Measurements from ENCODE around the gene CACNA2D1. TPM values are rescaled to one million over a fixed set of nuclear protein-coding genes. Genes with fewer than 3 reads are reported as not detected.

CACNA2D1 gene
- total RNA-seq, 4 donors from 2014 or later, result 30.6 to 60.0 (median 45.7) TPM

GRCh38 chr7:82275342-82275741, 168.2 kb downstream of the CACNA2D1 start:
- WGBS, result 77% methylated on average over 3 of the region's 3 CpGs
- no peaks in the 10 kb centered on the region for H3K36me3 ChIP-seq
- no peaks in the 10 kb centered on the region for H3K9me3 ChIP-seq
- no peak overlapping the region for H3K4me3 ChIP-seq
- TF ChIP-seq POLR2AphosphoS5 (IDR thresholded peaks at IDR 0.05), result no peak
- TF ChIP-seq CTCF (IDR thresholded peaks at IDR 0.05), result no peak
- TF ChIP-seq POLR2A (IDR thresholded peaks at IDR 0.05; ENCODE audit: low read depth), result no peak
- no peak for TF ChIP-seq EP300 (IDR thresholded peaks at IDR 0.05)
- H3K27ac ChIP-seq (replicated peaks in 1 of 4), result no peak overlapping the region
- H3K4me1 ChIP-seq, result no peaks in the 10 kb centered on the region
- no peak for DNase-seq (ENCODE audit: extremely low spot score)
- no peaks in the 10 kb centered on the region for H3K27me3 ChIP-seq
- intact Hi-C loops (cut with DNase I), result no loop called here

GRCh38 chr7:82274681-82275080, 168.9 kb downstream of the CACNA2D1 start:
- H3K4me1 ChIP-seq, result no peaks in the 10 kb centered on the region
- intact Hi-C loops (cut with DNase I), result no loop called here
- H3K36me3 ChIP-seq, result no peaks in the 10 kb centered on the region
- no peak overlapping the region for H3K27ac ChIP-seq (replicated peaks in 1 of 4)
- no peaks in the 10 kb centered on the region for H3K27me3 ChIP-seq
- no peak overlapping the region for H3K4me3 ChIP-seq
- DNase-seq (ENCODE audit: extremely low spot score), result no peak
- H3K9me3 ChIP-seq, result no peaks in the 10 kb centered on the region
- TF ChIP-seq EP300 (IDR thresholded peaks at IDR 0.05) (no peak), CTCF (IDR thresholded peaks at IDR 0.05) (no peak), POLR2A (IDR thresholded peaks at IDR 0.05; ENCODE audit: low read depth) (no peak), POLR2AphosphoS5 (IDR thresholded peaks at IDR 0.05) (no peak)

- H3K27me3 ChIP-seq, result no peaks in the 10 kb centered on the region
- no peaks in the 10 kb centered on the region for H3K4me1 ChIP-seq
- no peaks in the 10 kb centered on the region for H3K36me3 ChIP-seq
- no peak overlapping the region for H3K4me3 ChIP-seq
- H3K9me3 ChIP-seq, result no peaks in the 10 kb centered on the region
- TF ChIP-seq EP300 (IDR thresholded peaks at IDR 0.05), result no peak
- no peak for TF ChIP-seq CTCF (IDR thresholded peaks at IDR 0.05)
- TF ChIP-seq POLR2A (IDR thresholded peaks at IDR 0.05; ENCODE audit: low read depth), result no peak
- TF ChIP-seq POLR2AphosphoS5 (IDR thresholded peaks at IDR 0.05), result no peak
- DNase-seq (ENCODE audit: extremely low spot score), result no peak
- 75% methylated on average over 3 of the region's 3 CpGs for WGBS
- intact Hi-C loops (cut with DNase I), result no loop called here
- H3K27ac ChIP-seq (replicated peaks in 1 of 4), result no peak overlapping the region
Measured at GRCh38 chr7:82273886-82274285, 169.7 kb downstream of the CACNA2D1 start.

GRCh38 chr7:82270870-82271269, 172.7 kb downstream of the CACNA2D1 start:
- Histone ChIP-seq H3K9me3 (no peaks in the 10 kb centered on the region), H3K27ac (replicated peaks in 1 of 4) (no peak overlapping the region), H3K36me3 (no peaks in the 10 kb centered on the region), H3K27me3 (no peaks in the 10 kb centered on the region), H3K4me3 (no peak overlapping the region), H3K4me1 (peaks cover 0 to under 1% (median 0%) of the 10 kb centered on the region in 4 donors)
- intact Hi-C loops (cut with DNase I), result no loop called here
- WGBS, result 94% methylated on average over 1 of the region's 1 CpG
- TF ChIP-seq POLR2AphosphoS5 (IDR thresholded peaks at IDR 0.05) (no peak), POLR2A (IDR thresholded peaks at IDR 0.05; ENCODE audit: low read depth) (no peak), CTCF (IDR thresholded peaks at IDR 0.05) (no peak), EP300 (IDR thresholded peaks at IDR 0.05) (no peak)
- DNase-seq (ENCODE audit: extremely low spot score), result no peak

- intact Hi-C loops (cut with DNase I), result no loop called here
- WGBS, result 72% methylated on average over 1 of the region's 1 CpG
- peaks cover 4 to 12% (median 5%) of the 10 kb centered on the region in 4 donors for H3K4me1 ChIP-seq
- H3K9me3 ChIP-seq, result no peaks in the 10 kb centered on the region
- no peak for DNase-seq (ENCODE audit: extremely low spot score)
- no peaks in the 10 kb centered on the region for H3K27me3 ChIP-seq
- TF ChIP-seq POLR2AphosphoS5 (IDR thresholded peaks at IDR 0.05) (no peak), POLR2A (IDR thresholded peaks at IDR 0.05; ENCODE audit: low read depth) (no peak), CTCF (IDR thresholded peaks at IDR 0.05) (no peak)
- no peak overlapping the region for H3K27ac ChIP-seq (replicated peaks in 1 of 4)
- H3K4me3 ChIP-seq, result no peak overlapping the region
- no peaks in the 10 kb centered on the region for H3K36me3 ChIP-seq
Measured at GRCh38 chr7:82268632-82269031, 174.9 kb downstream of the CACNA2D1 start.
